ENCODE results near the gene GNPDA1.

Gene GNPDA1

DNA sequence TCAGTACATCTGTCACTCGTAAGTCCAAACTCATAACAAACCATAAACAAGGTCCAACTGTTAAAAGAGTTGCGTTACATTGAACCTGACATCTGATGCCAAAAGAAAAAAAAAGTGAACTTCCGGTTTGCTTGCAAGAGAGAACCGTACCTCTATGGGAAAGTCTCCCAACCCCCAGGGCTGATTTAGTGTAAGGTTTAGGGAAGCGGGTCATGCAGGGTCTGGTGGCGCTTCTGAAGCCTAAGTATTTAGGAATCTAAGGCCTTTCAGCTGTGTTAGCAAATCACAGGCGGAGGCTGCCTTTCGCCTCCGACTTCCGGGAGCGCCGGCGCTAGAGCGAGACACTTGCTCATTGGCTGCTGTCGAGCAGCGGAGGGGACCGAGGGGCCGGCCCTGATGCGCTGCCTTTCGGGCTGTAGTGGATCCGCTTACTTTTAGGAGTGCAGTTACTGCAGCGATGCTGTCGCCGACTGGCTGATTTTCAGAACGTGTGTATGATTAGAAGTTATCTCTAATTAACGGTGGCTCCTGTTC is 12.0 kb upstream of the GNPDA1 start:
- H3K27ac Mint-ChIP-seq: peak overlapping the region; percentile 99 to 100 (median 100)
- H3K4me1 Mint-ChIP-seq: peaks cover 11% of the 10 kb centered on the region
- peak overlapping the region; percentile 84 to 89 (median 88) for H3K4me3 Mint-ChIP-seq
- H3K36me3 Mint-ChIP-seq (ENCODE audit: low read depth): peaks cover 4% of the 10 kb centered on the region
- TF ChIP-seq, protein P1, sequence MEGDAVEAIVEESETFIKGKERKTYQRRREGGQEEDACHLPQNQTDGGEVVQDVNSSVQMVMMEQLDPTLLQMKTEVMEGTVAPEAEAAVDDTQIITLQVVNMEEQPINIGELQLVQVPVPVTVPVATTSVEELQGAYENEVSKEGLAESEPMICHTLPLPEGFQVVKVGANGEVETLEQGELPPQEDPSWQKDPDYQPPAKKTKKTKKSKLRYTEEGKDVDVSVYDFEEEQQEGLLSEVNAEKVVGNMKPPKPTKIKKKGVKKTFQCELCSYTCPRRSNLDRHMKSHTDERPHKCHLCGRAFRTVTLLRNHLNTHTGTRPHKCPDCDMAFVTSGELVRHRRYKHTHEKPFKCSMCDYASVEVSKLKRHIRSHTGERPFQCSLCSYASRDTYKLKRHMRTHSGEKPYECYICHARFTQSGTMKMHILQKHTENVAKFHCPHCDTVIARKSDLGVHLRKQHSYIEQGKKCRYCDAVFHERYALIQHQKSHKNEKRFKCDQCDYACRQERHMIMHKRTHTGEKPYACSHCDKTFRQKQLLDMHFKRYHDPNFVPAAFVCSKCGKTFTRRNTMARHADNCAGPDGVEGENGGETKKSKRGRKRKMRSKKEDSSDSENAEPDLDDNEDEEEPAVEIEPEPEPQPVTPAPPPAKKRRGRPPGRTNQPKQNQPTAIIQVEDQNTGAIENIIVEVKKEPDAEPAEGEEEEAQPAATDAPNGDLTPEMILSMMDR (IDR thresholded peaks at IDR 0.05; ENCODE audit: unreplicated experiment in 3 of 3): no peak
- peaks cover 4% of the 10 kb centered on the region for H3K9me3 Mint-ChIP-seq
- no peaks in the 10 kb centered on the region for H3K27me3 Mint-ChIP-seq (ENCODE audit: low read depth)

DNA sequence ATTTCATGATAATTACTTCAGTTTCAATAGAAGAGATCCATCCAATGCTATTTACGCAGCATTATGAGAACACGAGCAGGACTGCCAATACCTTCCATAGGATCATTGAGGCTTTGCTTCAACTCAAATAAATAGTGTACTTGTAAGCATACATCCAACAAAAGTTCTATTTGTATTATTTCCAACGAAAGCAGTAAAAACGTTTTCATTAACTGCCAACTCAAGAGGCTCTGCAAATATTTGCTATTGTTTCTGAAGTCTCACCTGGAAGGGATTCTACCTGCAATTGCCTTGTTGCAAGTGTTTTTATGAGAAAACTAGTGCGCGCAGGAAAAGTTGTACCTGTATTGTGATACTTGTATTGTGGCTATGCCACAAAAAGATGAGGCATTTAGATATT is 11.0 kb upstream of the GNPDA1 start:
- Mint-ChIP-seq H3K27ac (peak overlapping the region in 2 of 3 experiments; percentile 99 to 100), H3K9me3 (peaks cover 4% of the 10 kb centered on the region), H3K4me1 (peaks cover 11% of the 10 kb centered on the region), H3K4me3 (peak overlapping the region in 1 of 3 experiments; percentile 88), H3K27me3 (ENCODE audit: low read depth) (no peaks in the 10 kb centered on the region), H3K36me3 (ENCODE audit: low read depth) (peaks cover 4% of the 10 kb centered on the region)
- TF ChIP-seq, protein P1 (IDR thresholded peaks at IDR 0.05; ENCODE audit: unreplicated experiment in 3 of 3): no peak

DNA sequence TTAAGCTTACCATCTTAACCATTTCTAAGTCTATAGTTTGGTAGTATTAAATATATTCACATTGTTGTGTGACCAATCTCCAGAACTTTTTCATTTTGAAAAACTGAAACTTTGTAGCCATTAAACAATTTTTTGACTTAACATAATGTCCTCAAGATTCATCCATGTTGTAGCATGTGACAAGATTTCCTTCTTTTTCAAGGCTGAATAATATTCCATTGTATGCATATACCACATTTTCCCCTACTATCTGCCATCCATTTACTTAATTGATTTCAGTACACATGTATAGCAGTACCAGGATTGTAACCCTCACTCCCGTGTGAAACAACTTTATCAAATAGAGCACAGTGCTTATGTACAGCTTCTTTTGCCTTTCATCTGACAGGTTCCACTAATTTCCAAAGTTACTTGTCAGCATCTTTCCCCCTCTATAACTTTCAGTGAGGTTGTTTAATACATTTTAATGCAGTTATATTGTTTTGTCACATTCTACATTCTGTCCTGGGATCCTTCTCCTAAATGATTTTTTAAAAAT is 7.4 kb upstream of the GNPDA1 start:
- Mint-ChIP-seq H3K4me1 (peaks cover 19% of the 10 kb centered on the region), H3K36me3 (ENCODE audit: low read depth) (peaks cover 4% of the 10 kb centered on the region), H3K27ac (no peak overlapping the region), H3K4me3 (no peak overlapping the region), H3K27me3 (ENCODE audit: low read depth) (no peaks in the 10 kb centered on the region), H3K9me3 (peaks cover 4% of the 10 kb centered on the region)
- TF ChIP-seq, protein P1 (IDR thresholded peaks at IDR 0.05; ENCODE audit: unreplicated experiment in 3 of 3): no peak

- Mint-ChIP-seq H3K4me3 (no peak overlapping the region), H3K27me3 (ENCODE audit: low read depth) (no peaks in the 10 kb centered on the region), H3K9me3 (peaks cover 4% of the 10 kb centered on the region), H3K4me1 (peaks cover 26% of the 10 kb centered on the region), H3K36me3 (ENCODE audit: low read depth) (peaks cover 4% of the 10 kb centered on the region), H3K27ac (no peak overlapping the region)
- TF ChIP-seq, protein P1 (IDR thresholded peaks at IDR 0.05; ENCODE audit: unreplicated experiment in 3 of 3): no peak
Measured at GRCh38 chr5:142017832-142018427, 5.1 kb upstream of the GNPDA1 start.

GRCh38 chr5:142016556-142016955 is 3.7 kb upstream of the GNPDA1 start:
- H3K4me3 Mint-ChIP-seq: no peak overlapping the region
- H3K27ac Mint-ChIP-seq: no peak overlapping the region
- H3K27me3 Mint-ChIP-seq (ENCODE audit: low read depth): no peaks in the 10 kb centered on the region
- peaks cover 4% of the 10 kb centered on the region for H3K36me3 Mint-ChIP-seq (ENCODE audit: low read depth)
- H3K9me3 Mint-ChIP-seq: peaks cover 4% of the 10 kb centered on the region
- TF ChIP-seq, protein P1 (IDR thresholded peaks at IDR 0.05; ENCODE audit: unreplicated experiment in 3 of 3): no peak
- peaks cover 26% of the 10 kb centered on the region for H3K4me1 Mint-ChIP-seq

All from nephron (organoid).